Stromal cell of bone marrow (primary cell): ENCODE data around the gene SETBP1.

Experiments used
- DNase-seq: peaks from one replicate; pipeline ENCODE4 v3.0.0-alpha.2; 2012; ENCODE audit warnings: low read depth

SETBP1 gene

GRCh38 chr18:44973282-44973681, 292.6 kb downstream of the SETBP1 start:
- DNase-seq, result no peak

- no peak for DNase-seq
These were observed 293.5 kb downstream of the SETBP1 start for GRCh38 chr18:44974174-44974573.

- DNase-seq, result no peak
These were observed 297.2 kb downstream of the SETBP1 start for GRCh38 chr18:44977856-44978255.

- DNase-seq, result no peak
These were observed 299.1 kb downstream of the SETBP1 start for GRCh38 chr18:44979748-44980147.

- no peak for DNase-seq
These were observed 300.4 kb downstream of the SETBP1 start for GRCh38 chr18:44981121-44981520.

GRCh38 chr18:44986933-44987332, 306.2 kb downstream of the SETBP1 start:
- no peak for DNase-seq

- DNase-seq, result no peak
These were observed 306.7 kb downstream of the SETBP1 start for GRCh38 chr18:44987371-44987770.

- no peak for DNase-seq
These were observed 308.3 kb downstream of the SETBP1 start for GRCh38 chr18:44988821-44989587.

- no peak for DNase-seq
These were observed 315.6 kb downstream of the SETBP1 start for GRCh38 chr18:44996261-44996660.

- no peak for DNase-seq
These were observed 316.5 kb downstream of the SETBP1 start for GRCh38 chr18:44997174-44997573.

- DNase-seq, result no peak
These were observed 317.7 kb downstream of the SETBP1 start for GRCh38 chr18:44998360-44998759.

GRCh38 chr18:45004546-45005080, 323.9 kb downstream of the SETBP1 start:
- no peak for DNase-seq

GRCh38 chr18:45006934-45007333, 326.2 kb downstream of the SETBP1 start:
- no peak for DNase-seq

GRCh38 chr18:45007531-45007930, 326.8 kb downstream of the SETBP1 start:
- DNase-seq, result no peak

GRCh38 chr18:45008694-45009413, 328.2 kb downstream of the SETBP1 start:
- DNase-seq, result no peak

- no peak for DNase-seq
These were observed 329.1 kb downstream of the SETBP1 start for GRCh38 chr18:45009756-45010155.

GRCh38 chr18:45012286-45012685, 331.6 kb downstream of the SETBP1 start:
- no peak for DNase-seq

- peak; percentile 79 for DNase-seq
These were observed 333.4 kb downstream of the SETBP1 start for GRCh38 chr18:45014047-45014501.

GRCh38 chr18:45015788-45016128, 335.1 kb downstream of the SETBP1 start:
- no peak for DNase-seq

- DNase-seq, result no peak
These were observed 338.8 kb downstream of the SETBP1 start for GRCh38 chr18:45019469-45019868.

GRCh38 chr18:45023519-45023918, 342.8 kb downstream of the SETBP1 start:
- no peak for DNase-seq

- DNase-seq, result no peak
These were observed 343.8 kb downstream of the SETBP1 start for GRCh38 chr18:45024357-45025088.

- DNase-seq, result no peak
These were observed 344.4 kb downstream of the SETBP1 start for GRCh38 chr18:45025089-45025450.
